ENCODE data around the gene UBR2. TPM values are rescaled to one million over a fixed set of nuclear protein-coding genes. Genes with fewer than 3 reads are reported as not detected.

Gene UBR2
- total and polyA plus RNA-seq, 2 donors from 2014 or later: 7.6 to 35.2 TPM

DNA sequence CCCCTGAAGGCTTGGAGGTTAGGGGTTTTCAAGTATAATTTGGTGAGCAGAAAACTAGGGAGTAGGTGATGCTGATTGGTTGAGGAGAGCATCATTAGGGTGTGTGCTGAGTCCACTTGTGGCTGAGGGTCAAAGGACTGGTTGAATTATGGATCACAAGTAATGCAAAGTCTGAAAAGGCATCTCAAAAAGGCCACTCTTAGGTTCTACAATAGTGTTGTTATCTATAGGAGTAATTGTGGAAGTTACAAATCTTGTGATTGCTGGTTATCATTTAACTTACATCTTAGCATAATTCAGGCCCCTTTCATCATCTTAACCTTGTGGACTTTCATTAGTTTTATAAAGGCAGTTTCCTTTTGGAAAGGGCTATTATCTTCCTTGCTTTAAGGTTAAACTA is 60.8 kb downstream of the UBR2 start:
- intact Hi-C loops (cut with DNase I): no loop called here
- H3K9me3 ChIP-seq (ENCODE audit: control insufficient read depth in 2 of 3, insufficient read depth in 1 of 3, low read length in 3 of 3): no peaks in the 10 kb centered on the region
- DNase-seq (no peak), FAIRE-seq (no peak)
- H3K9ac ChIP-seq (ENCODE audit: low read length in 3 of 3): no peak overlapping the region
- no peak overlapping the region for H3K4me3 ChIP-seq (ENCODE audit: low read length in 3 of 3)
- H3K36me3 ChIP-seq (ENCODE audit: control insufficient read depth in 2 of 3, insufficient read depth in 3 of 3, low read length in 3 of 3): peaks cover 0 to 8% (median 3%) of the 10 kb centered on the region in 3 donors
- TF ChIP-seq, protein P1, sequence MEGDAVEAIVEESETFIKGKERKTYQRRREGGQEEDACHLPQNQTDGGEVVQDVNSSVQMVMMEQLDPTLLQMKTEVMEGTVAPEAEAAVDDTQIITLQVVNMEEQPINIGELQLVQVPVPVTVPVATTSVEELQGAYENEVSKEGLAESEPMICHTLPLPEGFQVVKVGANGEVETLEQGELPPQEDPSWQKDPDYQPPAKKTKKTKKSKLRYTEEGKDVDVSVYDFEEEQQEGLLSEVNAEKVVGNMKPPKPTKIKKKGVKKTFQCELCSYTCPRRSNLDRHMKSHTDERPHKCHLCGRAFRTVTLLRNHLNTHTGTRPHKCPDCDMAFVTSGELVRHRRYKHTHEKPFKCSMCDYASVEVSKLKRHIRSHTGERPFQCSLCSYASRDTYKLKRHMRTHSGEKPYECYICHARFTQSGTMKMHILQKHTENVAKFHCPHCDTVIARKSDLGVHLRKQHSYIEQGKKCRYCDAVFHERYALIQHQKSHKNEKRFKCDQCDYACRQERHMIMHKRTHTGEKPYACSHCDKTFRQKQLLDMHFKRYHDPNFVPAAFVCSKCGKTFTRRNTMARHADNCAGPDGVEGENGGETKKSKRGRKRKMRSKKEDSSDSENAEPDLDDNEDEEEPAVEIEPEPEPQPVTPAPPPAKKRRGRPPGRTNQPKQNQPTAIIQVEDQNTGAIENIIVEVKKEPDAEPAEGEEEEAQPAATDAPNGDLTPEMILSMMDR (IDR thresholded peaks at IDR 0.05; ENCODE audit: borderline replicate concordance, extremely low read depth, insufficient read depth): no peak
- H3K4me1 ChIP-seq (ENCODE audit: control insufficient read depth in 2 of 3, insufficient read depth in 2 of 3, low read depth in 1 of 3, low read length in 3 of 3): peaks cover 0 to 8% (median 2%) of the 10 kb centered on the region in 3 donors
- H3K27me3 ChIP-seq (ENCODE audit: control insufficient read depth, insufficient read depth, low read length): no peaks in the 10 kb centered on the region
- no peak overlapping the region for H3K27ac ChIP-seq (ENCODE audit: low read depth in 2 of 2, low read length in 2 of 2)

DNA sequence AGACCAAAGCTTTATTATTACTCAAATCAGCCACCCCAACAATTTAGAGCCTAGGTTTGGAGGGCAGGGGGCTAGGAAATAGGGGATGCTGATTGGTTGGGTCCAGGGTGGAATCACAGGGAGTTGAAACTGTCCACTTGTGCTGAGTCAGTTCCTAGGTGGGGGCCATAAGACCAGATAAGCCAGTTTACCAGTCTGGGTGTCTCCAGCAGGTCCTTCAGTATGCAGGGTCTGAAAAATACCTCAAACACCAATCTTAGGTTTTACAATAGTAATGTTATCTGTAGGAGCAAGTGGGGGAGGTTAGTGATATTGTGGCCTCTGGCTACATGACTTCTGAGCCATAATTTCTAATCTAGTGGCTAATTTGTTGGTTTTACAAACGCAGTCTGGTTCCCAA is 63.2 kb downstream of the UBR2 start:
- Histone ChIP-seq H3K36me3 (ENCODE audit: control insufficient read depth in 2 of 3, insufficient read depth in 3 of 3, low read length in 3 of 3) (peaks cover 3 to 16% (median 4%) of the 10 kb centered on the region in 3 donors), H3K9ac (ENCODE audit: low read length in 3 of 3) (no peak overlapping the region), H3K4me3 (ENCODE audit: low read length in 3 of 3) (no peak overlapping the region), H3K27ac (ENCODE audit: low read depth in 2 of 2, low read length in 2 of 2) (no peak overlapping the region), H3K4me1 (ENCODE audit: control insufficient read depth in 2 of 3, insufficient read depth in 2 of 3, low read depth in 1 of 3, low read length in 3 of 3) (peaks cover 0 to 8% (median 2%) of the 10 kb centered on the region in 3 donors), H3K9me3 (ENCODE audit: control insufficient read depth in 2 of 3, insufficient read depth in 1 of 3, low read length in 3 of 3) (no peaks in the 10 kb centered on the region), H3K27me3 (ENCODE audit: control insufficient read depth, insufficient read depth, low read length) (no peaks in the 10 kb centered on the region)
- no peak for FAIRE-seq
- TF ChIP-seq, protein P1 (IDR thresholded peaks at IDR 0.05; ENCODE audit: borderline replicate concordance, extremely low read depth, insufficient read depth): no peak
- DNase-seq: no peak
- intact Hi-C loops (cut with DNase I): no loop called here

DNA sequence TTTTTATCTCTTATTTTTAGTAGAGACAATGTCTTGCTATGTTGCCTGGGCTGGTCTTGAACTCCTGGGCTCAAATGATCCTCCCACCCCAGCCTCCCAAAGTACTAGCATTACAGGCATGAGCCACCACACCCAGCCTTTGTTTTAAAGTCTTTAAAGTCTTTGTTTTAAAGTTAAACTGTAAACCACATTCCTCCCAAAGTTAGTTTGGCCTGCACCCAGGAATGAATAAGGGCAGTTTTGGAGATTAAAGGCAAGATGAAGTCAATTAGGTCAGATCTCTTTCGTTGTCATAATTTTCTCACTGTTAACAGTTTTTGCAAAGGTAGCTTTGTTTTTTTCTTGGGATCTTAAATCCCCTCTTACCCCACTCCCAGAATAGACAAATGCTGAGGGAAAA is 63.8 kb downstream of the UBR2 start:
- intact Hi-C loops (cut with DNase I): no loop called here
- TF ChIP-seq, protein P1 (IDR thresholded peaks at IDR 0.05; ENCODE audit: borderline replicate concordance, extremely low read depth, insufficient read depth): no peak
- no peak for DNase-seq
- Histone ChIP-seq H3K9me3 (ENCODE audit: control insufficient read depth in 2 of 3, insufficient read depth in 1 of 3, low read length in 3 of 3) (no peaks in the 10 kb centered on the region), H3K36me3 (ENCODE audit: control insufficient read depth in 2 of 3, insufficient read depth in 3 of 3, low read length in 3 of 3) (peaks cover 3 to 23% (median 4%) of the 10 kb centered on the region in 3 donors), H3K27ac (ENCODE audit: low read depth in 2 of 2, low read length in 2 of 2) (no peak overlapping the region), H3K4me1 (ENCODE audit: control insufficient read depth in 2 of 3, insufficient read depth in 2 of 3, low read depth in 1 of 3, low read length in 3 of 3) (peaks cover 0 to 8% (median 2%) of the 10 kb centered on the region in 3 donors), H3K27me3 (ENCODE audit: control insufficient read depth, insufficient read depth, low read length) (no peaks in the 10 kb centered on the region), H3K4me3 (ENCODE audit: low read length in 3 of 3) (no peak overlapping the region), H3K9ac (ENCODE audit: low read length in 3 of 3) (no peak overlapping the region)
- no peak for FAIRE-seq

DNA sequence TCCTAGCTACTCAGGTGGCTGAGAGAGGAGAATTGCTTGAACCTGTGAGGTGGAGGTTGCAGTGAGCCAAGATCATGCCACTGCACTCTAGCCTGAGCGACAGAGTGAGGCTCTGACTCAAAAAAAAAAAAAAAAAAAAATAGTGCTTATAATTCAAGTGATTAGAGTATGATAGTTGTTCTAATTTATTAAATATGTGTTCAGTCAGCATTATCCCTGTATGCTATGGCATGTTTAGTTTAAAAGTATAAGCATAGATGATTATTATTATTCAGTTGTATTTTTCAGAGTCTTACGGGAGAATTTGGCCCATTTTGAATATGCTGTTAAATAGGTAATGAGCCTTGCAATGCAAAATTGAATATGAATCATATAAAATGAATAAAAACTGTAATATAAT is 64.8 kb downstream of the UBR2 start:
- no peak overlapping the region for H3K9ac ChIP-seq (ENCODE audit: low read length in 3 of 3)
- no peaks in the 10 kb centered on the region for H3K9me3 ChIP-seq (ENCODE audit: control insufficient read depth in 2 of 3, insufficient read depth in 1 of 3, low read length in 3 of 3)
- no peaks in the 10 kb centered on the region for H3K27me3 ChIP-seq (ENCODE audit: control insufficient read depth, insufficient read depth, low read length)
- H3K27ac ChIP-seq (ENCODE audit: low read depth in 2 of 2, low read length in 2 of 2): no peak overlapping the region
- peaks cover 3 to 30% (median 4%) of the 10 kb centered on the region in 3 donors for H3K36me3 ChIP-seq (ENCODE audit: control insufficient read depth in 2 of 3, insufficient read depth in 3 of 3, low read length in 3 of 3)
- intact Hi-C loops (cut with DNase I): no loop called here
- FAIRE-seq (no peak), DNase-seq (no peak)
- H3K4me1 ChIP-seq (ENCODE audit: control insufficient read depth in 2 of 3, insufficient read depth in 2 of 3, low read depth in 1 of 3, low read length in 3 of 3): peaks cover 0 to 8% (median 2%) of the 10 kb centered on the region in 3 donors
- no peak overlapping the region for H3K4me3 ChIP-seq (ENCODE audit: low read length in 3 of 3)
- TF ChIP-seq, protein P1 (IDR thresholded peaks at IDR 0.05; ENCODE audit: borderline replicate concordance, extremely low read depth, insufficient read depth): no peak

Measured in kidney (tissue), 14 donors.